HG02943 (cell line): ENCODE data around the gene ELMO3.

ENCODE experiments used
- ATAC-seq: cut with Tn5 transposase; IDR thresholded peaks from one replicate; pipeline ENCODE4 v1.9.1; 2021; ENCODE audit warnings: mild to moderate bottlenecking, low read depth, moderate library complexity; ENCODE audit not compliant: unreplicated experiment

The ELMO3 gene

DNA sequence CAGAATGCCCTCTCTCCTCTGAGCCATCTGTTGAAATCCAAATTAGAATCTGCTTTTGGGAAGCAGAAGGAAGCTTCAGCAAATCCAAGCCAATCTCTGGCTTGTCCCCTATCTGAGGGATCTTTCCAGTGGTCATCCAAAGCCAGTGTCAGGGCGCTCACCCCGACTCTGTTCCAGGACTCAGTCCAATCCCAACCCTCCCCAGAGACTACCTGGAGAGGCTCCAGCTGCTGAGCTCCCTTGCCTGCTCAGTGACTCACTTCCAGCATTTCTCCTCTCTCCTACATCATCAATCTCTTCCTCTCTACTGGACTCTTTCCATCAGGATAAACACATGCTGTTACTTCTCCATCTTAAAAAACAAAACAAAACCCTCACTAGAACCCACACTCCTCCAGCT is 17.6 kb upstream of the ELMO3 start:
- ATAC-seq, result no peak

DNA sequence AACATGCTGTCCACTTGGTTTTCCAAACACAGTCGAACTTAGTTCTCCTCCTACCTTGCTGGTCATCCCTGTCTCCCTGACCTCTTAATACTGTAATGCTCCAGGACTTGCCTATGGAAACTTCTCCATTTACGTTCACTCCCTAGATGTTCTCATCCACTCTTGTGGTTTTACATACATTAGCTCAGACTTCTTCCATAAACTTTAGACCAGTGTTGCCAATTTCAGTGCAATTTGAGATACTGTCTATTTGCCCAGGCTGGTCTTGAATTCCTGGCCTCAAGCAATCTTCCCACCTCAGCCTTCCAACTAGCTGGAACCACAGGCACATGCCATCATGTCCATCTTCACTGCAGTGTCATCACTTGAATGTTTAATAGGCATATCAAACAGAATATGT is 16.6 kb upstream of the ELMO3 start:
- ATAC-seq, result no peak

DNA sequence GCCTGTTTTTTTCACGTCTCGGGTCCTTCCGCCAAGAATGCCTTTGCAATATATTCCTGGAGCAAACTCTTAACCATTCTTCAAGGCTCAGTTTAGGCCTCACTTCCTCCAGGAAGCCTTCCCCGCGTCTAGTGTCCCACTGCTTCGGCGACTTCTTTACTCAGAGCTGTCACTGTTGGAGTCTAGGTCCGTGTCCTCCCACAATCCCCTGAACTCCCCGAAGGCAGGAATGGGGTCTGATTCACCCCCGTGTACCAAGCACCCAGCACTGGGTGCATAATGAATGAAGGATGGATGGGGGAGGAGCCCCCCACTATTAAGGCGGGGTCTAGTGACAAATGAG is 15.7 kb upstream of the ELMO3 start:
- ATAC-seq, result no peak

DNA sequence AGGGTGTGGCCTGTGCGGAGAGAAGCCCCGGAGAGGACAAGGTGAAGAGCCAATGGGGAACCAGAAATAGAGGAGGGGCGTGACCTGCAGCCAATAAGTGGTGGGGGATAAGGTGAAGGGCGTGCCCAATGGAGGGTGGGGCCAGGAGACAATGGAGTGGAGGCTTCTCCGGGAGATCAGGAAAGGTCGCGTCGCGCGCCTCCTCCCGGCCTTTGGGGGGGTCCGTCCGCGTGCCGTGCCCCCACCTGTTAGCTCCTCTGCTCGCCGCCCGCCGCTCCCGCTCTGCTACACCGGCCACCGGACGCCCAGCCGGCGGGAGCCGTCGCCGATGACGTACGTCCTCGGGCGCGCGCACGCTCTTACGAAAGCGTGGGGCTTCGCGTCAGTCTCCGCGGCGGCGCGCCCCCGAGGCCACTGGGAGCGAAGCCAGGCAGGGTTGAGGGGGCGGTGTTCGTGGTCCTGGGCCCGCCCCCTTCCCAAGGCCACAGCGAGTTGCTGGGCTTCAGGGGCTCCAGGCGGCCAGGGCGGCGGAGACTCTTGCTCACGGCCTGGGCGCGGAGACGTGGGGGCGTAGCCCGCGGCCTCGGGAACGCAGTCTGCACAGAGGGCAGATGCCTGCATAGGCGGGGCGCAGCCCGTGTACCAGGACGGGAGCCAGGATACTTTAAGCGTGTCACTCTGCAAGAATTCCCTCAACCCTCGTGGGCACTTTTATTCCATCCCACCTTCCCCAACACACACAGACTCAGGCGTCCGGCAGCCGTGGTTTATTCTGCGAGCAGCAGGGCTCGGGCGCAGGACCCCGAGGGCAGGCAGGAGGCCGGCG is 15.1 kb upstream of the ELMO3 start, which contains the start of gene MATCAP1:
MATCAP1 (minus strand) TSS at position 337 of the 826 bp plus-strand sequence. CDS start 3,353 bp downstream, outside the sequence.
- ATAC-seq, result peak; percentile 94

DNA sequence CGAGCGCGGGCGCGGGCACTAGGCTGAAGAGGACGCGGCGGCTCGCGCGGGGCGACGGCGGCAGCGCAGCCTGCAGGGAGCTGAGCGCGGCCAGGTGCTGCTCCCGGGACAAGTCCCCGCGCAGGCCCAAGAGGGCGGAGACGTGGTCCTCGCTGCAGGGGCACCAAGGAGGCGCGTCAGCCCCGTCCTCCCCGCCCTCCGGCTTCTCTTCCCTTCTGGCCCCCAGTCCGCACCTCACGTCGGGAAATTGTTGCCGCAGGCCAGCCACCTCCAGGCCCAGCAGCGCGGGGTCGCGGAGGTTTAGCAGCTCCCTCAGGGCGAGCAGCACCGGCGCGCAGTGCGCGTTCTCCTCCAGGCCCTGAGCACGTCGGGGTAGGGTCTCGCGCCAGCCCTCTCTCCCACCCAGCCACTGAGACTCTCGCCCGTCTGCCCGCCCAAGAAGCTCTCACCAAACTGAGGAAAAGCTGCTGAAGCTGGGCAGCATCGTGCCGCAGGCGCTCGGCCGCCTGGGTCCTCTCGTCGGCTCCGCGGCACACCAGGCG is 14.4 kb upstream of the ELMO3 start:
- ATAC-seq, result no peak

DNA sequence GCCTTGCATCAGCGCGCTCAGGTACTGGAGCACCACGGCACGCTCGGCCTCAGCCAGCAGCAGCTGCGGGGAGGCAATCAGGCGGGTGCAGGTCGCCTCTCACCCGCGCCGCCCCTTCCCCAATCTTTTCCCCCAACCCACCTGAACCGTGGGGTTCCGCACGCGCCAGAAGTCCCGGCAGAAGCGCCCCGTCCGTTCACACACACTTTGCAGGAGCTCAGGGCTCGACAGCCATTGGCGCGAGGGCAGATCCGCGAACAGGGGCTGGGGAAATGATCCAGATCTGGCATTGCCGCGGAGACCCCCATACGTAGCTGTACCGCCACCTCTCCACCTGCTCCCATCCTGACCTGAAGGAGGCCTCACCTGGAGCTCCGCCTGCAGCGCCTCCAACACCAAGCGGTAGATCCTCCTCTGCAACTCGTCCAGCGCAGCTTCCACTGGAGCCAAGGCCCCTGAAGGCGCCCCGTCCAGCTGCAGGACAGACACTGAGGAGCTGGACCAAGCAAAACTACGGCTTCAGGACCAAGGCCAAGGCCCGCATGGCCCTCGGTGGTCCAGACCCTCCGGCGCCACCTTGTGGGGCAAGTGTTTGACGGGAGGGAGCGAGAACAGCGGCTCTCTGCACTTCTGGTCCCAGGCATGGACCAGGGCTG is 13.8 kb upstream of the ELMO3 start:
- ATAC-seq, result no peak

DNA sequence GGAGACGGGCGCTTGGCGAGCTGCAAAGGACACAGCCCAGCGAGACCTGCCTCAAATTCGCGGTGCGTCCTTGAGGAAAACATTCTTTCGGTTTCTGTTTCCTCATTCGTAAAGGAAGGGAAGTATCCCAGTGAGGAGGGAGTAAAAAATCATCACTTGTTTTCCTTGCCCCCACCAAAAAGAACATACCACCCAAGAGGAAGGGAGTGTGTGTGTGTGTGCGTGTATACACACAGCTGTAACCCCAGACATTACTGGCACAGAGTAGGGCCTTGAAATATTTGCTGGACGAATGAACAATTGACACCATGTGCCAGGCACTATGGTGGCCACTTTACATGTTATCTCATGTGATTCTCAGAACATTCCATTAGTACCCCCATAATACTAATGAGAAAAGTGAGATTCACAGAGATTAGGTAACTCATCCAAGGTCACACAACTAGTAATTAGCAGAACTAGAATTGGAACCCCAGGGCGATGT is 13.2 kb upstream of the ELMO3 start:
- ATAC-seq, result no peak

DNA sequence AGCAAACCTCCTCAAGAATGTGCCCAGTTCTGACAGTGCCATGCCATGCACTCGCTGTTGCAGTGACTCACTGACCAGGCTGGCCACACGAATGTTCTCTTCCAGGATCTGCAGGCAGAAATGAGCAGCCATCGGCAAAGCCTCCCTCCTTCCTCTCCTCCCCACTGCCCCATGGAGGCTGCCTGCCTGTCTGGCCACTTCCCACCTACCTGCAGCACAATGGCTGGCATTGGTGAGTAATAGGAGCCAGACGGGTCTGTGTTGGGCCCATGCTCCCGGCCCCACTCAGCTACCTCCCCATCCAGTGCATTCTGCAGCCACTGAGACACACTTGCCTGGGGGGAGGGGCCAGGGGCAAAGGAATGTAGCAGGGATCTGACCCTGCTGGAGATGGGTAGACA is 12.4 kb upstream of the ELMO3 start:
- ATAC-seq, result no peak

DNA sequence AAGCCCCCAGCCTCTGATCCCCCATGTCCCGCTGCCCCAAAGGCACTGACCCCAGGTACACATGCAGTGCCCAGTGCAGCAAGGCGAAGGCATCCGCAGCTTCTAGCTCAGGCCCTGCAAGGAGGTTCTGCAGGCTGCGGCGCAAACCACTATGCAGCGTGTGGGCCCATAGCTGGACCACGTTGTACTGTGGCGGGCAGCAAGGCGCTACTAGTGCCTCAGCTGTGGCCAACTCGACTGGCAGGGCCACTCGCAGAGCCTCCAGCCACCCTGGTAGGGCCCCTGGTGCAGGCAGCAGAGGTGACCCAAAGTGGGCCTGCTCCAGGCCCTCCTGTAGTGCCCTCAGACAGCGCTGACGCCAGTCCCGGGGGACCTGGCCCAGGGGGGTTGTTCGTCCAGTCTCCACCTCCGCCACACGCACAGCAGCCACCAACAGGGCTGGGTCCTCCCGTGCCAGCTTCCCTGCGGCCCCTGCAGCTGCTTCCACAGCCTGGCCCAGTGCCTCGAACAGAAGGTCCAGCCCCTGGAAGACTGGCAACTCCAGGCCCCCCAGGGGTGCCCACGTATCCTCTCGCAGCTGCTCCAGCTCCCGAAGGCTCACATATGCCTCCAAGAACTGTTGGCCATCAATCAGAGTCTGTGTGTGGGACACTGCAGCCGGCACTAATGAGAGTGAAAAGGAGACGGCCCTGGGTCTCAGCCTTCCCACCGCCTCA is 11.6 kb upstream of the ELMO3 start:
- ATAC-seq, result no peak

DNA sequence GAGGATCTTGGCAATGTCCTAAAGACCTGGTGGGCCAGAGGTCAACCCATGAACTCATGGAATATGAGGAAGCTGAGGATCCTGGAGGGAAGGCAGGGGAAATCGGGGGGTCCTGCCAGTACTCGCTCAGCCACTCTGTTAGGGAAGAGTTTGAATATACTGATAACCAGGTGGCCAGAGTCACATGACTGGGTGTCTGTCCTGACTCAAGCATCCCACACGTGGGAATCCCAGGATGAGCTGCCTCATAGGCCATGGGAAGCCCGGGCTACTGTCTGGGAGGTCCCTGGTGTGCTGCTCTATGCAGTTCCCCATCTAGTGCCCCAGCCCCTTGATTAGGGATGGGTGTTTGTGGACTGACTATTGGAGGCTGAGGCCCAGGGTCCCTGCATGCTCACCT is 10.6 kb upstream of the ELMO3 start:
- no peak for ATAC-seq

DNA sequence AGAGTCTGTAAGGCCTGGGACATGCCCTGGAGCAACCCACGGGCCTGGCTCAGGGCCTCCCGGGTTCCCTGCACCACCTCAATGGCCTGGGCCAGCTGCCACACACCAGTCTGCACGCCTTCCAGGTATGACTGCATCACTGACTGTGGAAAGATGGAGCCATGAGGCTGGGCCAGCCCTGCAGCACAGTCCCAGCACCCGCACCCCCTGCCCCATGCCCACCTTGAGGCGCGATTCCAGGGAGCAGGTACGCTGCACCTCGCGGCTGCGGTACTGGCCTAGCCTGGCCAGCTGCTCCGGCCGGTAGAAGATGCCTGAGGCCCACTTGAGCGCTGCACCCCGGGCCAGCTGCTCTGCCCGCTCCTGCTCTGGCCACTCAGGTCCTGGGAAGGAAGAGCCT is 10.1 kb upstream of the ELMO3 start:
- ATAC-seq, result no peak

DNA sequence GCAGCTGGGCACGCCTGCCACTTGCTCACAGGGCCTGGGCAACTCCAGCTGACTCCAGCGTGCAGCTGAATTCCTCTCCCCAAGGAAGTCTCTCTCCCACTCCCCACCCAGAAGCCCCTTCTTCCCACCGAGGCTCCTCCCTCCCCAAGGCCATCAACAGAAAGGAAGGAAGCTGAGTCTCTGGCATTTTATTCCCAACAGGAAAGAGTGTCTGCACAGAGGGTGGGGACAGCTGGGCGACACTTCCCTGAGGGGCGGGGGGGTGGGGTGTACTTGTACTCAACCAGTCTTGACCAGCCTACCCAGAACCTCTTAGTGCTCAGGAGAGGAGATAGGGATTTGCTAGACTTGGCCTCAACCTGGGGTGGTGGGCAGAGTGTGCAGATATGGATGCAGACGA is 8.9 kb upstream of the ELMO3 start, which contains the start of gene EXOC3L1:
EXOC3L1 (minus strand) TSS at position 96 of the 400 bp plus-strand sequence. CDS start 460 bp downstream, outside the sequence.
- ATAC-seq, result no peak

DNA sequence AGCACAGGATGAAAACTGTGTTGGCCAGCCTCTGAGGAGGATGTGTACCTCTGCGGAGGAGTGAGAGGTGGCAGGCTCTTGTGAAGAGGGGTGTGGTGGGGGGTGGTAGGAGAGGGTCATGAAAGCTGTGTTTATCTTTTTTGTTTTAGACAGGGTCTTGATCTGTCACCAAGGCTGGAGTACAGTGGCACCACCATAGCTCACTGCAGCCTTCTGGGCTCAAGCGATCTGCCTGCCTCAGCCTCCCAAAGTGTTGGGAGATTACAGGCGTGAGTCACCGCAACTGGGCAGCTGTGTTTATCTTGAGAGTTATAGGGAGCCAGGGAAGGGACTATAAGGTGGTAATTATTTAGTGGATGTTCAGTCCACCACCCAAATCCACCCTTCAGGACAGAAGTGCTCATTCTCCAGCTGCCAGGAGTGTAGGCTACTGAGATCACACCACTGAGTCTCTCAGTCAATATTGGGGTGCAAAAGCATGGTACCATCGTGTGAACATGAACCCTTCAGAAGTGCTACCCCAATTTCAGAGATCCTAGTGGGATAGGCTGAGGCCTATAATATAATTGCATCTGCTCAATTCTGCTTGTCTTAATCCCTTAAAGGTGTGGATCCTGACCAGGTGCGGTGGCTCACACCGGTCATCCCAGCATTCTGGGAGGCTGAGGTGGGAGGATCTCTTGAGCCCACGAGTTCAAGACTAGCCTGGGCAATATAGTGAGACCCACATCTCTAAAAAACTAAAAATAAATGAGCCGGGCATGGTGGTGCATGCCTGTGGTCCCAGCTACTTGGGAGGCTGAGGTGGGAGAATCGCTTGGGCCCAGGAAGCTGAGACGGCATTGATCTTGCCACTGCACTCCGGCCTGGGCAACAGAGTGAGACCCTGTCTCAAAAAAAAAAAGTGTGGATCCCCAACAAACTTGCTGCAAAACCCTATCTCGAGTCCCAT is 8.2 kb upstream of the ELMO3 start:
- no peak for ATAC-seq

DNA sequence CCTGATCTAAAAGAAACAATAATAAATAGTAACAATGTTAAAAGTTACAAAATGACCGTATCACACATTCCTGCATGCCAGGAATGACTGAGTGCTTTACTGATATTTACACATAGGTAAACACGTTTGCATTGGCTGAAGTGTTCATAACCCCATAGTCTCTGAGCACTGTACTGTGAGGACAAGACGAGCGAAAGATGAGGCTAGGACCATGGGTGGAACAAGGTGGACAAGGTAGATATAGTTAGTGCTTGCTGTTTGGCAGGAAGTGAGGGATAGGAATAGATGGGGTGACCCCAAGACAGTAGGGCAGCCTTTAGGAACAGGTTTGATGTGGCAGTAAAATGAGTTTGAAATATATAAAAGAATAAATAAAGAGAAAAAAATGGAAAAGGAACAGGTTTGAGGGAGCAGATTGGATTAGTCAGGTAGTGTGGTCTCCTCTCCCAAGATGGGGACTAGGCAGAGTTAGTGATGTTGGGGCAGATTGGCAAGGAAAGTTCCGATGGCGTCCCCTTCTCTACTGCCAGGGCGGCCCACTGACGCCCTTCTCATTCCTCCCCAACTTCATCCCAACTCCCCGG is 7.4 kb upstream of the ELMO3 start:
- ATAC-seq, result peak; percentile 8

DNA sequence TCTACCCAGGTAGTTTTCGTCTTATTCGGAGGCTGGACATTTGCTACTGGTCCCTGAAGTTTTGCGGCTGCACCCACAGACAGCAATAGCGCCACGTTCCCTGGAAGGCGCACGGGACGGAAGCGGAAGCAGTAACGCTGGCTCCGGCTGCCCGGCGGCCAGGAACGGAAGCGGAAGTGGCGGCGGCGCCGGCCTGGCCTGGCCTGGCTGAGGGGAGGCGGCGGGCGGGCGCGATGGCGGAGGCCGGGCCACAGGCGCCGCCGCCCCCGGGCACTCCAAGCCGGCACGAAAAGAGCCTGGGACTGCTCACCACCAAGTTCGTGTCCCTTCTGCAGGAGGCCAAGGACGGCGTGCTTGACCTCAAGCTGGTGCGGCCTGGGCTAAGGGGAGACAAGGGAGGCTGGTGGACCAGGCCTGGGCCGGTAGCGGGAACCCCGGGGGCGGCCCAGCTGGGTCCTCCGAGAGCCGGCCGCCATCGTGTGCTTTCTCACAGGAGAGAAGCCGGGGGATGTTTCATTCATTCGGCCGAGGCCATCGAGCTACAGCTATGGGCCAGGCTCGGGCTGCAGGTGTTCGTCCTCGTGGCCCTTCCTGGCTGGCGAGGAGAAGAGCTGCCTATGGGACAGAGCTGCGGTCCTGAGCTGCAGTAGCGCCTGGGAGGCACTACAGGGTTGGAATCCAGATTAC is 6.8 kb upstream of the ELMO3 start, which contains the start of gene E2F4:
E2F4 (plus strand) TSS at position 161 of the 687 bp plus-strand sequence; CDS start at position 234, 73 bp downstream.
- peak; percentile 79 for ATAC-seq

DNA sequence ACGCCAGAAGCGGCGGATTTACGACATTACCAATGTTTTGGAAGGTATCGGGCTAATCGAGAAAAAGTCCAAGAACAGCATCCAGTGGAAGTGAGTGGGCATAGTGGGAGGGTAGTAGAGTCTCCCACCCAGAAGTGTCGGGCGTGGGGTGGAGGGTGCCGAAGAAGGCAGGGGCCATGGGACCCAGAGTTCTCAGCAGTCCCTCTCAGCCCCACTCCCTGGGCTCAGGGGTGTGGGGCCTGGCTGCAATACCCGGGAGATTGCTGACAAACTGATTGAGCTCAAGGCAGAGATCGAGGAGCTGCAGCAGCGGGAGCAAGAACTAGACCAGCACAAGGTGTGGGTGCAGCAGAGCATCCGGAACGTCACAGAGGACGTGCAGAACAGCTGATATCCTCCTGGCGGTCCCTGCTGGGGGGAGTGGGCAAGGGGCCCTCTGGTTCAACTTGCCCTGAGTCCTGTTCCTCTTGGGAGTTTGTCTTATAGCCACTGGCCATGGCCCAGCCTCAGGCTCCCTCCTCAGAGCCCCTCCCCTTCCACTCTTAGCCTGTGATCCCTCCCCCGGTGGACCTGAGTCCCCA is 6.1 kb upstream of the ELMO3 start:
- no peak for ATAC-seq

DNA sequence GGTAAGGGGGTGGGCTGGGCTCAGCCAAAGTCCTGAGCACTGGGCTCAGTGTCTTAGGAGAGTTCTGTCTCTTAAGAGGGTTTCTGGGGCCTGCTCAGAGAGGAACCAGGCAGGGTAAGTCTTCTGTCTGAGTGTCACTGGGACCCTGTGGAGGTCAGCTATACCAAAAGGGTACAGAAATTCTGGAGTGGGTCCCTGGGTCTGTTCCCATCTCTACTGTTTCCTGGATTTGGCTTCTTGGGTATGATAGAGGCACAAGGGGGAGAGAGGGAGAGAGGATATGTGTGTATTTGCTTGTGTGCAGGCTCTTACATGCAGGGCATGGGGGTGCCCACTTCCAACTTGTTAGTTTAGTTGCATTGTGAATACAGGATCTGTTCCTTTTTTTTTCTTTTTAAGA is 5.4 kb upstream of the ELMO3 start:
- no peak for ATAC-seq

DNA sequence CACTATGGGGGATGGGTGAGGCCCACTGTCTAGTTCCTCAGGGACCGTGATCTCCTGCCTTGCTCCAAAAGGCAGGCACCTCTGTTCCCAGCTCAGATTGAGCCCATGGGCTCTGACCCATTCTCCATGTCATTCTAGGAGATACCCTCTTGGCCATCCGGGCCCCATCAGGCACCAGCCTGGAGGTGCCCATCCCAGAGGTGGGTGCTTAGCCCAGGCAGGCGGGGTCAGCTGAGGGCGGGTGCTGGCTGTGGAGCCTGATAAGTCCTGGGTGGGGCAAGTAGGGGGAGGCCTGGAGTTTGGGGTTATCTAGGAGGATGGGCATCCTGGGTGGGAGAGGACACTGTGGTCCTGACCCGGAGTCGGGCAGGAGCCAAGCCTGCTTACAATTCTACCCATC is 4.7 kb upstream of the ELMO3 start:
- no peak for ATAC-seq
